GM19035 (cell line): Measurements from ENCODE around the gene NTN4.
"Not testable (repeated sequence)": the region's sequence is repeated elsewhere in the genome, so short reads cannot be mapped to it uniquely, and the experiment has no call there.

Source experiments
- ATAC-seq: cut with Tn5 transposase; IDR thresholded peaks from one replicate; pipeline ENCODE4 v1.9.1; 2021; ENCODE audit not compliant: unreplicated experiment

Gene NTN4

DNA sequence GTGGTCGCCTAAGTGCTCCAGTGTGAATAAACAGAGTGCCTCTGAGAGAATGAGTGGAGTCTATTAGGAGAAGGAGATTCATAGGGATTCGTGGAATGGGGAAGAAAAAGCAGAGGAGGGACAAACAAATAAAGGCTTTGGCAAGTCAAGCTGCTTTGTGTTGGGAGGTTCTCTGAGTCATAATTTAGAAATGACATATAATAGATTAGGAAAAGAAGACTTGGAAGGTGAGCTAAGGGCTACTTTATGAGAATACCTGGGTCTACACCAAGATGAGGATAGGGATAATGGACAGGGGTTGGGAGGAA lies 6.4 kb upstream of the NTN4 start:
- no peak for ATAC-seq

- ATAC-seq = no peak
Measured at GRCh38 chr12:95796225-95796981, 5.8 kb upstream of the NTN4 start.

- no peak for ATAC-seq
Measured at GRCh38 chr12:95790917-95791849, 619 bp upstream of the NTN4 start.

GRCh38 chr12:95789126-95790032 lies 1.2 kb downstream of the NTN4 start:
- no peak for ATAC-seq

- ATAC-seq = no peak
Measured at GRCh38 chr12:95788637-95789036, 1.9 kb downstream of the NTN4 start.

DNA sequence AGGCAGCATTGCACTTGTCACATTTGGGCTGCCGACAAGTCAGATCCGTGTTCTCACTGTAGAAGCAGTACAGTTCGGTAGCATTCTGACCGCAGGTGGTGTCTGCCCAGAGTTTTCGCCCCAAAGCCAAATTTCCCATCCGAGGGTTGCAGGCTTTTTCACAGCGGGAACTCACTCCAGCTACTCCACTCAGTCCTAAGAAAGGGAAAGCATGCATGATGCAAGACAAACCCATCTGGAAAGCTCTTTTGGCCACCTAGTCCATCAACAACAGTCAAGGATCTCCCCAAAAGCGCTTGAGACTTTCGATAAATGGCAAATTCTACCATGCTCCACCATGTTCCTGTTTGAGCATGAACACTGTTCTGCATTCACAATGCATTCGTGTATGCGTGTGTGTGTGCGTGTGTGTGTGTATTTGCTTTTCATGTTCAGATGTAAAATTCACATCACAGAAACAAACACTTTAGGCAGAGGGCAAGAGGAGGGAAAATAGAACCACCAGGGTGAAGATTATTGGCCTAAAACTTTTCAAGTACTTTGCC lies 3.2 kb downstream of the NTN4 start:
- no peak for ATAC-seq

DNA sequence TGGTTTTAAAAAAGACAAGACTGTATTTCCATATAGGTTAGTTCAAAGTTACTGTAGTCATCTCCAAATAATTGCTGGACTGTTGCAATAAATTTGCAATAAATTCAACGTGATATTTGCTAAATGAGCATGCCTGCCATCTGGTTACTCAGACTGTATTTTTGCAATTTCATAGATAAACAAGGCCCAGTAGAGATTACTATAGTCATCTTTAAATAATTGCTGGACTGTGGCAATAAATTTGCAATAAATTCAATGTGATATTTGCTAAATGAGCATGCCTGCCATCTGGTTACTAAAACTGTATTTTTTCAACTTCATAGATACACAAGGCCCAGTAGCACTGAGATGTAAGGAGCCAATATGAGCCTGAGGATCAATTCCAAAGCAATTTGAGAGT lies 5.6 kb downstream of the NTN4 start:
- no peak for ATAC-seq

- ATAC-seq = no peak
Measured at GRCh38 chr12:95784286-95784685, 6.3 kb downstream of the NTN4 start.

- not testable (repeated sequence) for ATAC-seq
Measured at GRCh38 chr12:95775466-95775865, 15.1 kb downstream of the NTN4 start.

DNA sequence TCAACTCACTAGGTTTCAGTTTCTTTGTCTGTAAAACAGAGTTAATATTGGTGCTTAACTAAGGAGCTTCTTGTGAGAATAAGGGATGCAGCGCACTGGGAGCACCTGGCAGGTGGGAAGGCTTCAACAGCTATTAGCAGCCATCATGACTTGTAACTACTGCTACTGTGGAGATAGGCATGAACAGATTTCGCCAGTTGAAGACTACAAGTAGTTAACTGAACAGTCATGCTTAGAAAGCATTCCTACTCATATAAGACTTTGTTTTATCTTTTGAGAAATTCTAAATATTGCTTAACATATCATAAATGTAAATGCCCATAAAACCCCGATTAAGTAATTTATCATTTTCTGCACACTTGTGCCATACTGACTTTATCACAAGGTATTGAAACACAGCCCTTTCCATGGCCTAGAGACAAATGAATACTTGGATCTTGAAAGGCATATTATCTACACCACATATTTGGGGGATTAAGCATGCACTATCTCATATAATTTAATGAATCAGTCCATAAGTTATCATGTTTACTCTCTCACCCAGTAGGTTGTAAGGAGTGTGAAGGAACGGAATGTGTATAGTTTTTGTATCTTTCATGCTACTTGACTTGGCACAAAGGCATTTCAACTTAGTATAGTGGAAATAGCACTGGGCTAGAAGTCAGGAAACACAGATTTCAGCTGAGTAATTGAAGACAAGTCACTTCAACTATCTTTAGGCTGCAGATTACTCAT lies 16.1 kb downstream of the NTN4 start:
- ATAC-seq = no peak

GRCh38 chr12:95773320-95773719 lies 17.2 kb downstream of the NTN4 start:
- ATAC-seq = no peak

DNA sequence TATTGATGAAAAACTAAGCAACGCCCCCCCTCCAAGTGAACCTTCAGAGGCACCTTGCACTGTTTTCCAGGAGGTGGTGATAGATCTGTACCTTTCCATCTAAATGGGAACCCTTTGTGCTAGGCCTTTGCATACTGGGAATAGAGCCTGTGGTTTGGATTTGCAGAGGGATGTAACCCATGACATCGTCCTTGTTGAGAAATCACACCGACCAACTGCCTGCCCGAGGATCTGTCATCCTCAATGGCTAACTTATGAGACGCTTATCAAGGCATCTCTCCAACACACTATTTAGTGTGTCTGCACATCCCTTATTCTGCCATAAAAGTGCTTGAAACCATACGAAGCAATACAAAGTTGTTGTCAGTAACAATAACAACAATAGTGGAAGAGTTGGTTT lies 22.9 kb downstream of the NTN4 start:
- no peak for ATAC-seq

DNA sequence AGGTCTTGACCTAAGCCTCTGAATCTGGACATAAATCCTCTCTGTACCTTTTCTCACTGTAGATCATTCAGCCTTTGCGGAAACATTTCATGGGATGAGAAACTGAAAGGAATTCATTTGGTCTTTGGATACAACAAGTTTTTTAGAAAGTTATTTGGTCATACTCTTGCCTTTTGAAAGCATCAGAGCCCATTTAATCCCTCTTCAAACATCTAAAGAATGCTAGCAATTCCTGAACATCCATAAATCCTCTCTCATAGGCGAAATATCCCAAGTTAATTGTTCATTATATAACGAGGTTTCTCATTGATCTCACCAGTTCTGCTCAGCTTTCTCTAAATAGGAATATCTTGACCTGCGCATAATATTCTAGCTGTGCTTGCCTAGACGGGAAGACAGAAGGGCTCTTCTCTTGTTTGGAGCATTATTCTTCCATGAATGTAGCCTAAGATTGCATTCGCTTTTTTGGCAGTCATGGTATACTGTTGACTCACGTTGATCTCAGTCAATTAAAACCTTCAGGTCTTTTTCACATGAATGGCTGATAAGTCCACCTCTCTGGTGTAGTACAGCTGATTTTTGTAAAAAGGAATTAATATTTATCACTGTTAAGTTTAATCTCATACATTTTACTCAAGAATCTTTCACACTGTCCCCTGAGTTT lies 24.1 kb downstream of the NTN4 start:
- ATAC-seq = no peak

GRCh38 chr12:95764848-95765247 lies 25.7 kb downstream of the NTN4 start:
- ATAC-seq = no peak

DNA sequence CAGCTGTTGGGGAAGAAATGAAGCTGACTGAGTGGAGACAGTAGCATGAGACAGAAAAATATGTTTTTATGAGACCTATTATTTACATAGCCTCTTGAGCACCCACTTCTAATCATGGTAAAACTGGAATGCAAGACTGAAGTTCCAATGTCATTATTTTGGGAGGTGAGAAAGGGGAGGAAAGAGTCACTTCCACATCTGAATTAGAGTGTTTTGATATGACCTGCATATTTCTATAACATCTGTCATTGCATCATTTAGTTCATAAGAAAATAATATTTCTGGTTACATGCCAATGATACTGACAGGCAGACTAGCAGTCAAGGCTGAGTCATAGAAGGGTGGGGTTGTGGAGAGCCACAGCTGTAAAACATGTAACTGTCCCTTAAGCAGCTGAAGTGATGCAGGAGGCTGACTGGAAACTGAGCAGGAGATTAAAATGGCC lies 26.7 kb downstream of the NTN4 start:
- ATAC-seq = no peak

DNA sequence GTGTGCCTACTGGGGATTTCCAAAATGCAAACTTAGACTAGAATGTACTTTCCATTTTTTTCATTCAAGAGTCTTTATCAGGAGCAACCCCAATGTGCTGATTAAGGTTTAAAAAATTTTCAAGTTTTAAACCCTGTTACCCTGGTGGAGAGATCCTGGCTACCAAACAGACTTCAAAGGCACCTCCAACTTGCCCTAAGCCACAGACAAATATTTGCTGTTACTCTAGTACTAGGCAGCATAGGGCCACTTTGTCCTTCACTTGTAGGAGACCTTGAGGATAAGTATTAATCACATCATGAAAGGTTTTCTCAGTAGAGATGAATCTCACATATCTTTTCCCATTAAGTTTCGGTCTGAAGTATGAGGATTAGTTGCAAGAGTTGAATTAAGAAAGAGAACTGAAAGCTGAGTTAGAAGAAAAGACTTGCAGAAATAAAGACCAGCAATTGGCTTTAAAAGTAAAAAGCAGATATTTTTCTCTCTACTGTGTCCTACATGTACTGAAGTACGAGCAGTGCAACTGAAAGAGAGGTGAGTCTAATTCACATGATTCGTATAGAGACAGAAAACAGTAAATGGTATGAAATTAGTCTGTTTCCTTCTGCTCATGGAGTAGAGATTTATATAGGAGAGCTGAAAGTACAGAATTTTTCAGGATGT lies 28.3 kb downstream of the NTN4 start:
- ATAC-seq = no peak

DNA sequence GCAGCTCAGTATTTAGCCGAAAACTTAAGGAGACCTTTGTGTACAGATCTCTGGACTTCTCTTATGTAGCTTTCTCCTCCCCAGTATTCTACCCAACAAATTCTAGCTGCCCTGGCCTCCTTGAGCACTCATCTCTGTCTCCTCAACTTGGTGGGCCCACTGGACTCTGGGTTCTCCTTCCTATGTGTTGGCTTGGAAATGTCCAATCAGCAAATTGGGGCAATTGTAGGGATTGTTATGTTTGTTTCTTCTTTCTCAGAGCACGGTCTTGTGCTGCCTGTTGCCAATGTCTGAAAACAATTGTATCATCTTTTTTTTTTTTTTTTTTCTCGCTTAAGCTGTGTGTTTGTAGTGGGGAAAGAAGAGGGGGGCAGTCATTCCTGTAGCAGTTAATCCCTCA lies 30.2 kb downstream of the NTN4 start:
- ATAC-seq = no peak

DNA sequence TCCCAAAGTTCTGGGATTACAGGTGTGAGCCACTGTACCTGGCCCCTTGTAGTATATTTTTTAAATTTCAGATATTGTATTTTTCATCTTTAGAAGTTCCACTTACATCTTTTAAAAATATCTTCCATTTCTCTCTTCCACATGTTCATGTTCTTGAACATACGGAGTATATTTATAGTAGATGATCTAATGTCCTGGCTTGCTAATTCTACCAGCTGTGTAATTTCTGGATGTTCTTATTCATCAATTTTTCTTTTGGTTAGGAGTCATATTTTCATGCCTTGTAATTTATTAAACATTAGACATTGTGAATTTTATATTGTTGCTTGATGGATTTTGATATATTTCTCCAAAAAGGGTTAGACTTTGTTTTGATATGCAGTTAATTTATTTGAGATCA lies 30.8 kb downstream of the NTN4 start:
- ATAC-seq = no peak

- no peak for ATAC-seq
Measured at GRCh38 chr12:95759039-95759438, 31.5 kb downstream of the NTN4 start.
